T-cell (primary cell): ENCODE data around the gene CRYM. TPM values are rescaled to one million over a fixed set of nuclear protein-coding genes. Genes with fewer than 3 reads are reported as not detected.
"Not testable (repeated sequence)": the region's sequence is repeated elsewhere in the genome, so short reads cannot be mapped to it uniquely, and the experiment has no call there.

ENCODE experiments used
- ATAC-seq, 4 experiments: fragments of 200-7000 bp in 3 of 4; fragments of 150-1000 bp in 1 of 4; cut with Tn5 transposase; replicated peaks in 1 of 4; 1 replicate in 3 of 4; 2 replicates in 1 of 4; pipeline ENCODE4 v1.10.0; 2021; ENCODE audit warnings: moderate library complexity in 3 of 4, mild to moderate bottlenecking in 2 of 4, moderate number of reproducible peaks in 1 of 4
- CTCF ChIA-PET, 2 donors: fragments of 300-600 bp; sonication (Branson Sonifier 250); formaldehyde crosslinking; loops; one replicate each; lab custom pipeline; 2022; ENCODE audit warnings: antibody characterized with exemption in 2 of 2; lab: Charles Lee
- POLR2A ChIA-PET, 2 donors: fragments of 300-600 bp; sonication (Branson Sonifier 250); formaldehyde crosslinking; loops; one replicate each; lab custom pipeline; 2022; ENCODE audit warnings: antibody characterized with exemption in 2 of 2; lab: Charles Lee
- DNase-seq, 35 experiments: peaks; one replicate each; pipeline versions ENCODE4 v3.0.0 to v3.0.0-alpha.2; 2013 to 2023
- H3K27ac ChIP-seq: one replicate; pipeline ENCODE4 v1.5.1; 2013; ENCODE audit warnings: low read length
- H3K27me3 ChIP-seq, 2 experiments: replicated peaks in 1 of 2; 1 replicate in 1 of 2; 2 replicates in 1 of 2; pipeline versions ENCODE4 v1.6.1 to v1.7.0; 2013; ENCODE audit warnings: low read length in 1 of 2, mixed read lengths in 1 of 2; ENCODE audit not compliant: control insufficient read depth in 2 of 2, insufficient read depth in 2 of 2; ENCODE audit errors: extremely low read depth in 1 of 2
- H3K36me3 ChIP-seq, 2 donors: 1 replicate in 1 of 2; 2 replicates in 1 of 2; pipeline versions ENCODE4 v1.6.1 to v1.7.0; 2013; ENCODE audit warnings: low read length in 1 of 2; ENCODE audit not compliant: control insufficient read depth in 2 of 2, insufficient read depth in 1 of 2; ENCODE audit errors: extremely low read depth in 1 of 2
- H3K4me1 ChIP-seq, 2 experiments: 1 replicate in 1 of 2; 2 replicates in 1 of 2; pipeline versions ENCODE4 v1.6.1 to v1.7.0; 2013; ENCODE audit warnings: low read length in 2 of 2, mixed read lengths in 1 of 2; ENCODE audit not compliant: insufficient read depth in 2 of 2, control insufficient read depth in 1 of 2; ENCODE audit errors: extremely low read depth in 1 of 2
- H3K4me3 ChIP-seq, 2 donors: 1 replicate in 1 of 2; 2 replicates in 1 of 2; pipeline versions ENCODE4 v1.5.1 to v1.7.0; 2013; ENCODE audit warnings: mild to moderate bottlenecking in 2 of 2, low read length in 1 of 2, moderate library complexity in 1 of 2; ENCODE audit not compliant: control insufficient read depth in 1 of 2; ENCODE audit errors: extremely low read depth in 1 of 2
- H3K9me3 ChIP-seq: 2 replicates; pipeline ENCODE4 v1.7.0; 2013
- H3K27ac Mint-ChIP-seq, 2 donors: one replicate each; pipeline ENCODE4 v1.8.0; 2020 to 2021; ENCODE audit warnings: mild to moderate bottlenecking in 2 of 2, mixed read lengths in 2 of 2
- H3K27me3 Mint-ChIP-seq, 2 donors: one replicate each; pipeline ENCODE4 v1.8.0; 2021 to 2022; ENCODE audit warnings: mixed read lengths in 2 of 2
- H3K36me3 Mint-ChIP-seq: one replicate; pipeline ENCODE4 v1.8.0; 2021; ENCODE audit warnings: mixed read lengths
- H3K4me1 Mint-ChIP-seq, 3 donors: one replicate each; pipeline ENCODE4 v1.8.0; 2020 to 2022; ENCODE audit warnings: mixed read lengths in 3 of 3, mild to moderate bottlenecking in 1 of 3
- H3K4me3 Mint-ChIP-seq, 3 donors: one replicate each; pipeline ENCODE4 v1.8.0; 2020 to 2022; ENCODE audit warnings: mild to moderate bottlenecking in 3 of 3, mixed read lengths in 3 of 3, moderate library complexity in 3 of 3
- H3K9me3 Mint-ChIP-seq, 3 donors: one replicate each; pipeline ENCODE4 v1.8.0; 2020 to 2022; ENCODE audit warnings: mixed read lengths in 3 of 3
- WGBS: methylation state at CpG from one replicate; pipeline ENCODE4 v1.1.5; 2013; ENCODE audit warnings: missing lambda C conversion rate; ENCODE audit not compliant: insufficient coverage; 5-methylcytosine and 5-hydroxymethylcytosine counted together
- total RNA-seq, 35 experiments: library from RNA in 6 of 35; stranded (reverse) in 6 of 35; fragments of 120-200 nt in 1 of 35; gene quantifications; one replicate each; pipeline versions ENCODE4 v1.2.1 to v1.2.4 and lab custom pipeline; 2013 to 2026

Gene CRYM
- total RNA-seq (under 1 TPM in 2 of 5 donors, not detected in 3; 0.19 to 0.23 TPM), total RNA-seq (lab: John Stamatoyannopoulos, UW) (0 to 0.33 (median 0) reads per million in 29 experiments)
- total RNA-seq (2013), result not detected

DNA sequence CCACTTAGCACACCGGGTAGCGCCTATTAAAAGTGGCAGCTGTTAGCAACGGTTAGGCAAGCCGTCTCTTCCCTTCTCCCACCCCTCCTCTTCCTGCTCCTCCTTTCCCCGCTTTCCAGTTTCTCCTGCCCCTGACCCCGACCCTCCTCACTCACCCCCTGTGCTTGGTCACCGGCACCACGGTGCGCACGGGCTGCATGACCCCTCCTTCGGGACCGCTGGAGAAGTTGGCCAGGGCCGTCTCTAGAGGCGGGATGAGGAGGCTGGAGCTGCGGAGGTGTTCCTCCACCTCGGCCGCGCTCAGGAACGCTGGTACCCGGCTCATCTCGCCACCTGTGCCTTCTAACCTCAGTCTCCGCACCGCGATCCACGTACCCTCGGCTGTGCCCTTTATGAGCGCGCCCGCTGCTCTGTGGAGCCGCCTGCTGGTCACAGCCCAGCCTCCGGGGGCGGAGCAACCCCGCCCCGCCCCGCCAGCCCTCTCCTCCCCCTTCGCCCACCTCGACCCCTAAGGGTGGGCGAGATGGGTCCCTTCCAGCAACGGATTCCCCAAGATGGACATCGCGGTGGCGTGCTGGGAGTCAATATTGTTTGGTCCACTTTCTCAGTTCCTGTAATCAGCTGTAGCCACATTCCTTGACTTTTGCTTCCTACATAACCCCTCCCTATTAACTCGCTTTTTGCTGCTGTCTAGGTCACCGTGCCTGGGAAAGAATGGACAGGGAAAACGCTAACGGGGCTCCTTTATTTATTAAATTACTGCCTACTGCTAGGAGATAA is at the start of gene CRYM:
TSS of gene CRYM (minus strand) at position 364 of the 780 bp plus-strand sequence. CDS start at position 325, 39 bp downstream.
- Histone ChIP-seq H3K9me3 (no peaks in the 10 kb centered on the region), H3K4me3 (no peak within 1 kb of the TSS), H3K27me3 (peaks cover 0 to 30% of the 10 kb centered on the region in 2 experiments), H3K27ac (no peak within 1 kb of the TSS), H3K4me1 (peaks cover 0 to 8% of the 10 kb centered on the region in 2 experiments), H3K36me3 (no peaks in the 10 kb centered on the region)
- 1% methylated on average over 19 of the region's 46 CpGs for WGBS
- ChIA-PET CTCF (no interaction called here), POLR2A (interaction anchor here in 1 of 2 donors (0.5 kb wide), 1 partner anchor 343 kb away, joined by 3 read pairs; no protein-coding TSS in a partner anchor)
- peak in 3 of 4 experiments; percentile 67 to 79 (median 73) for ATAC-seq
- H3K27me3 Mint-ChIP-seq, result peaks cover 64 to 71% of the 10 kb centered on the region in 2 donors
- H3K9me3 Mint-ChIP-seq, result no peaks in the 10 kb centered on the region
- peak within 1 kb of the TSS; percentile 11 to 54 (median 29) for H3K4me3 Mint-ChIP-seq
- peak in 23 of 35 experiments; percentile 4 to 41 (median 17) for DNase-seq
- no peaks in the 10 kb centered on the region for H3K36me3 Mint-ChIP-seq
- H3K27ac Mint-ChIP-seq, result no peak within 1 kb of the TSS
- peaks cover 7 to 8% (median 7%) of the 10 kb centered on the region in 3 donors for H3K4me1 Mint-ChIP-seq

DNA sequence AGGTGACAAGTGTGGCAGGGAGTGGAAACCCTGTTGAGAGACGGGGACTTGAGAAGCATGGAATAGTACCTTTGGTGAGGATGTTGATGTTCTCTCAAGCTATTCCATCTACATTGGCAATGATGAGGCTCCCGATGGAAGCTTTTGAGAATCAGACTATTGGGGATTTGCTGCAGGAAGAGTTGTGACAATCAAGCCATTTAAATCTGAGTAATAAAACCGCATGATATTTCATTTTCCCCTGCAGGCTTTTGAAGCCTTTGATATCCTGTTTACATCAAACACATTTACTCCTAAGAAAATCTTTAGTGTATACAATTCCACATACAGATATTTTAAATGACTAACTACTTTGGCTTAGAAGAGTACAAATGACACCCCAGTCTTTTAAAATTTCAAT is 49.0 kb upstream of the CRYM start:
- POLR2A ChIA-PET, result no interaction called here
- ATAC-seq (no peak), DNase-seq (no peak)
- Mint-ChIP-seq H3K9me3 (peaks cover 4 to 13% (median 11%) of the 10 kb centered on the region in 3 donors), H3K36me3 (peaks cover 8% of the 10 kb centered on the region), H3K4me1 (no peaks in the 10 kb centered on the region), H3K27me3 (peaks cover 5 to 13% of the 10 kb centered on the region in 2 donors), H3K4me3 (no peak overlapping the region), H3K27ac (no peak overlapping the region)
- 100% methylated on average over 1 of the region's 3 CpGs for WGBS
- Histone ChIP-seq H3K27me3 (peaks cover 0 to 6% of the 10 kb centered on the region in 2 experiments), H3K4me1 (no peaks in the 10 kb centered on the region), H3K4me3 (no peak overlapping the region), H3K36me3 (no peaks in the 10 kb centered on the region), H3K9me3 (no peaks in the 10 kb centered on the region), H3K27ac (no peak overlapping the region)
- CTCF ChIA-PET, result no interaction called here

DNA sequence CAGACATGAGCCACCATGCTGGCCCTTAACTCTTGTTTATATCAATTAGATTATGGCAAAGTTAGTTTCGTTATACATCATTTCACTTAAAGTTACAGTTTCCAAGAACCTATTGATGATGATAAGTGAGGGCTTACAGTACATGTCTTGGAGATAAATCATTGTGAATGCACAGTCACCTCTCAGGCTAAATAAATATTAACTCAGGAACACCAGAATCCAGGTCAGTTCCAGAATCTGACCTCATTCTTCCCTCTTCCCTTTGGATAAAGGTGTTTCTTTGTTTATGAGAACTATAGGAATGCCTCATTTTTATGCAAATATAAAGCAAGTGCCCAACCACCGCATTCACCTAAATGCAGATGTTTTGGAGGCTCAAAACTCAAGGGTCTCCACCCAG is 48.4 kb upstream of the CRYM start:
- no peak overlapping the region for H3K27ac ChIP-seq
- peaks cover 4 to 13% (median 11%) of the 10 kb centered on the region in 3 donors for H3K9me3 Mint-ChIP-seq
- no peak overlapping the region for H3K4me3 ChIP-seq
- peaks cover 8% of the 10 kb centered on the region for H3K36me3 Mint-ChIP-seq
- POLR2A ChIA-PET, result no interaction called here
- DNase-seq (no peak), ATAC-seq (no peak)
- no peaks in the 10 kb centered on the region for H3K36me3 ChIP-seq
- H3K27ac Mint-ChIP-seq, result no peak overlapping the region
- CTCF ChIA-PET, result no interaction called here
- no peaks in the 10 kb centered on the region for H3K9me3 ChIP-seq
- no peak overlapping the region for H3K4me3 Mint-ChIP-seq
- H3K4me1 Mint-ChIP-seq, result no peaks in the 10 kb centered on the region
- no CpG with 5 or more reads among the region's 2 CpGs for WGBS
- H3K27me3 ChIP-seq, result peaks cover 0 to 6% of the 10 kb centered on the region in 2 experiments
- H3K27me3 Mint-ChIP-seq, result peaks cover 3 to 11% of the 10 kb centered on the region in 2 donors
- H3K4me1 ChIP-seq, result no peaks in the 10 kb centered on the region

DNA sequence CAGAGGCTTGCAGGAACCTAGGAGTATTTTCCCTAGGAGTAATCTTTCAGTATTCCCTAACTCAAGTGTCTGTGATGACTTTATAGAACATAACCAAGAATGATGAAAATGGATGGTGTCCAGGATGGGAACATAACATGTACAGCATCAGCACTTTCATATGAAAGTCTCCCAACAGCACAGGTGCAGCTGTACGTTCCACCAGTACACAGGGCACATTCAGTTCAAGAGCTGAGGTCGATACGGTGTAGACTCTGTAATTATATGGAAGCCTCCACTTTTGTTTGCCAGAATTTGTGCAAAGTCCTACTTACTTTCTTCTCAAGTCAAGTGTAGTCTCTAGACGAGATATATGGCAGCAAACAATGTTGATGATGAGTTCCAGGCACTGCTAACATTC is 46.2 kb upstream of the CRYM start:
- H3K4me3 ChIP-seq, result no peak overlapping the region
- ChIA-PET POLR2A (no interaction called here), CTCF (no interaction called here)
- DNase-seq (no peak), ATAC-seq (no peak)
- H3K27ac ChIP-seq, result no peak overlapping the region
- H3K36me3 Mint-ChIP-seq, result peaks cover 8% of the 10 kb centered on the region
- no peaks in the 10 kb centered on the region for H3K4me1 Mint-ChIP-seq
- WGBS, result no CpG with 5 or more reads among the region's 4 CpGs
- H3K9me3 Mint-ChIP-seq, result peaks cover 4 to 13% (median 11%) of the 10 kb centered on the region in 3 donors
- H3K27me3 Mint-ChIP-seq, result peaks cover 8 to 16% of the 10 kb centered on the region in 2 donors
- H3K27me3 ChIP-seq, result peaks cover 0 to 10% of the 10 kb centered on the region in 2 experiments
- H3K4me3 Mint-ChIP-seq, result no peak overlapping the region
- no peaks in the 10 kb centered on the region for H3K36me3 ChIP-seq
- no peak overlapping the region for H3K27ac Mint-ChIP-seq
- no peaks in the 10 kb centered on the region for H3K4me1 ChIP-seq
- no peaks in the 10 kb centered on the region for H3K9me3 ChIP-seq

DNA sequence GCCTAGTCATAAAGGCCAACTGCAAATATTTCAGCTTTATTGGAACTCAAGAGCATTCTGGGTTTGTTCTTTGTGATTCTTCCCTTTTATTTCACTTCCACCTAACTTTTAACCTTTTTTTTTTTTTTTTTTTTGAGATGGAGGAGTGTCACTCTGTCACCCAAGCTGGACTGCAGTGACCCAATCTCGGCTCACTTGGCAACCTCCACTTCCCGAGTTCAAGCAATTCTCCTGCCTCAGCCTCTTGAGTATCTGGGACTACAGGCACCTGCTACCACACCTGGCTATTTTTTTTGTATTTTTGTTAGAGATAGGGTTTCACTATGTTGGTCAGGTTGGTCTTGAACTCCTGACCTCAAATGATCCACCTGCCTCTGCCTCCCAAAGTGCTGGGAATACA is 44.2 kb upstream of the CRYM start:
- H3K27ac ChIP-seq, H3K9me3 Mint-ChIP-seq, H3K27ac Mint-ChIP-seq, H3K9me3 ChIP-seq, H3K4me1 Mint-ChIP-seq, H3K4me3 ChIP-seq, CTCF ChIA-PET, H3K27me3 Mint-ChIP-seq, H3K4me1 ChIP-seq, ATAC-seq, H3K36me3 ChIP-seq, H3K27me3 ChIP-seq, DNase-seq, H3K36me3 Mint-ChIP-seq, H3K4me3 Mint-ChIP-seq: not testable (repeated sequence)
- POLR2A ChIA-PET, result interaction anchor here in 1 of 2 donors (0.6 kb wide), 1 partner anchor 11 kb away, joined by 5 read pairs; no protein-coding TSS in a partner anchor
- no CpG with 5 or more reads among the region's 2 CpGs for WGBS

DNA sequence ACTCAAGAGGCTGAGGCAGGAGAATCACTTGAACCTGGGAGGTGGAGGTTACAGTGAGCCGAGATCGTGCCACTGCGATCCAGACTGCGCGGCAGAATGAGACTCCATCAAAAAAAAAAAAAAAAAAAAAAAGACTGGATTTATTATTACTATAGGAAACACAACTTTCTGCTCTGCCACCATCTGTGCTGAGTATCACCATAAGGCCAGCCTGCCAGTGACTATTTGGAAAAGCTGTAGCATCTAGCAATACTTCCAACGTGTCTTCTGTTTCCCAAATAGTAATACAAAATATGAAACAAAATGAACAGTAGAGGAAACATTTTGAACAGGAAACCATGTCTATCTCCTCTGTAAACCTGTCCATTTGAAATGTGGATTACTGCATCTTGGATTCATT is 43.6 kb upstream of the CRYM start:
- peaks cover 0 to 7% of the 10 kb centered on the region in 2 experiments for H3K27me3 ChIP-seq
- Mint-ChIP-seq H3K4me3 (no peak overlapping the region), H3K36me3 (no peaks in the 10 kb centered on the region), H3K4me1 (no peaks in the 10 kb centered on the region), H3K27ac (no peak overlapping the region), H3K9me3 (no peaks in the 10 kb centered on the region), H3K27me3 (peaks cover 5 to 7% of the 10 kb centered on the region in 2 donors)
- H3K9me3 ChIP-seq, result no peaks in the 10 kb centered on the region
- POLR2A ChIA-PET, result no interaction called here
- no peaks in the 10 kb centered on the region for H3K36me3 ChIP-seq
- ATAC-seq (no peak), DNase-seq (no peak)
- H3K4me3 ChIP-seq, result no peak overlapping the region
- no peak overlapping the region for H3K27ac ChIP-seq
- whole genome bisulfite sequencing, result no CpG with 5 or more reads among the region's 6 CpGs
- CTCF ChIA-PET, result no interaction called here
- H3K4me1 ChIP-seq, result no peaks in the 10 kb centered on the region
